RKO (cell line): ENCODE results near the gene DOCK9.

Experiments
- DNase-seq: peaks from one replicate; pipeline ENCODE4 v3.0.0-alpha.2; 2016; ENCODE audit warnings: low spot score

The DOCK9 gene

DNA sequence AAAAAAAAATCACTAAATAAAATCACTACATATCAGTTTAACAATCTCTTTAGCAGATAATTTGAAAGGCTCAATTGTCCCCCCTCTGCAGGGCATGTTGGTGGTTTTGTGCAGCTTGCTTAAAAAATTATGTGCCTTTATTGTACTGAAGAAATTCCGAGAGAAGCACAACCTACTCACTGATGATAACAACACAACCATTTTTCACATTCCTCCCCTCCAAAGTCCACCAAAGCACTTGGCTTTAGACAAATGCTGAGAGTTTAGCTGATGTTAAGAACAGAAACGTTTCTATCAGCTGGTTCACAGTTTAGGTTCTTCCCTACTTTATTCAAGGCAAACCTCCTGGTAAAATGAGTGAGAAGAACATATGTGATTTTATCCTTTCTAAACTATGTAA lies 923 bp downstream of the DOCK9 start:
- DNase-seq = no peak

DNA sequence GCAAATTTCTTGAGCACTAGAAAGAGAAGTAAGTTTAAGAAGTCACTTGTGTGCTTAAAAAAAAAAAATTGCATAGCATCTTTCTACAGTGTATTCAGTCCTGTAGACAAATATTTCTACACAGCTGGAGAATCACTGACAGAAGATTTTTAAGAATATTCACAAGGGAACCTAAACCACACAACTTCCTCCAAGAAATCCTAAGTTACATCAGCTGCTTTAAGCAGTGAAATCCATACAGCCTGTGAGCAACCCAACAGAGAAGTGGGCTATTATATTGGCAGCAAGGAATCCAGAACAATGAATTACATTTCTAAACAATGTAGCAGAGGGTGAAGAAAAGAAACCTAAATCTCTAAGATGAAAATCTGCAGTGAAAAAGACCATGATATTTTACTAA lies 1.5 kb downstream of the DOCK9 start:
- DNase-seq = no peak

DNA sequence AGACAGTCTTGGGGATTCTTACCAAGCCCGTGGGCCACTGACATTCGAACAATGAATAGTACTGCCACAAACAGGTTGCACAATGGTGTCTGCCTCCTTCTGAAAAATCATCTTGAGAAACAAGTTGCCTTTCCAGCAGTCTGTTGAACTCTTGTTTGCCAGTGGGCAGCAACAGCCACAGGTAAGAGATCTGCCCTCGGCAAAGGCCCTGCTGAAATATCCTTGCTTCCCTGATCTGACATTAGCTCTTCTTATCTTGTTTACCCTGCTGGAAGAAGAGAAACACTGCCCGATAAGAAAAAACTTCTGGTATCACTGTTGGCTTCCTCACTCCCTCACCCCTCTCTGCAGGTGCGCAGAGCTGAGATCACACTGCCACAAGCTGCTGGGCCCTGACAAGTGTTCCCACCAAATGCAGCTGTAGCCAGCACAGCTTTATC lies 2.0 kb downstream of the DOCK9 start:
- no peak for DNase-seq

DNA sequence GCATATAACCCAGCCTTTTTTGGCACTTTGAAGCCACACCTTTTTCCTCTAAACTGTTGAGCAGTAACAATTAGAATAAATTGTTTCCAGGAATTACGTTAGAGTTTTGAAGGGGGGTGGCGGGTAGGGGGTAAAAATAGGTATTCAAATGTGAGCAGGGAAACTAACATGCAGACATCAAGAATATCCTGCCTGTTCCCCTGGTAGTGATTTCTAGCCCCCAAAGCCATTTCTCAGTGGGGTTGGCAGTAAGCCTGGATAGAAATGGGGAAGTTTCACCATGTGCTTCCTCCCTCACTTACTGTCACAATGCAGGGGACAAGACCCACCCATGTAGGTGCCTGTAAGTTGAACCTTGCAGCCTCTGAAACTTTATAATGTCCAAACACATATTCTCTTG lies 3.8 kb downstream of the DOCK9 start:
- DNase-seq = no peak

DNA sequence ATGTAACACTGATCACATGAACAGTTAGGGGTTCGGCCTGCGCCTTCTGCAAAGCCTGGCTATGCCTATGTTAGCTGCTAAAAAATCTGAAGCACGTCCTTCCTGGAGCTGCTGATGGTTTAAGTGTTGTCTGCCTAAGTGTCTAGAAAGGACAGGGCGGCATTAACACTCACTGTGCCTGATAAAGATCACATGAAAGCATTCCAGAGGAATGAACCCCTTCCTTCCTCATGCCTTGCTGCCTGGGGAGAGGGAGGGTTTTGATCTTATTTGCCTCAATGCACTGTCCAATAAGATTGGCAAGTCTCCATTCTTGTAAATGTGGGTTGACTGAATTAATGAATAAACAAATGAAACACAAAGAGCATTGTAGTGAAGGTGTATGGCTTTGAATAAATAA lies 5.2 kb downstream of the DOCK9 start:
- no peak for DNase-seq

DNA sequence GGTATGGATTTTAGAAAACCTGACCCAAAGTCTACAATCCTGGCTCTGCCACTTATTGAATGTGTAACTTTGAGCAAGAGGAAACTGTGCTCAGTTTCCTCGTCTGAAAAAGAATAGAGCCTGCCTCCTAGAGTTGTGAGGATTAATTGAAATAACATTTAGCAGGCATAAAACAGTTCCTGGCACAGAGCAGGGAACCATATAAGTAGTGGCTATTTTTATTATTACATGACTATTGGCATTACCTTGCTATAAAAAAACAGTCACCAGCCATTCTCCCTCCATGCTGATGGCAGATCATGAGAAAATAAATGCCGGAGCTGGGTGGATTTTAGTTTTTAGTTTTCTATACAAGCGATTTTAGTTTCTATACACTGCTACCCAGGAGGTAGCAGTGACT lies 5.8 kb downstream of the DOCK9 start:
- no peak for DNase-seq

DNA sequence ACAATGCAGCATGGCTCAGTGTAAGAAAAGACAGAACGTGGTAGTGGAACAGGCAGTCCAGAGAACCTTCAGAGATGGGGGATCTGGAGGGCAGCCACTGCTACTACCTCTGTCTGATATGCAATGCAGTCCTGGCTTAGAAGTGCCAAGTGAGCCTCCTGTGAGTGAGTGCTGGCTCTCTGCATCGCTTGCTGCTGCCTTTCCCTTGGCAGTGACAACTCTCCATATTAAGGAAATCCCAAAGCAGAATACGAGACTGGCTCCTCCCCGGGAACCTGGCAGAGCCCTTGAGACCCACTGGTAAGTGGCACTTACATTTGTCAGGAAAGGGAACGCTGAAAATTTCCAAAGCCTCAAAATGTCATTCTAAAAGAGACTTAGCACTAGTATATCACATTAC lies 7.5 kb downstream of the DOCK9 start:
- no peak for DNase-seq

DNA sequence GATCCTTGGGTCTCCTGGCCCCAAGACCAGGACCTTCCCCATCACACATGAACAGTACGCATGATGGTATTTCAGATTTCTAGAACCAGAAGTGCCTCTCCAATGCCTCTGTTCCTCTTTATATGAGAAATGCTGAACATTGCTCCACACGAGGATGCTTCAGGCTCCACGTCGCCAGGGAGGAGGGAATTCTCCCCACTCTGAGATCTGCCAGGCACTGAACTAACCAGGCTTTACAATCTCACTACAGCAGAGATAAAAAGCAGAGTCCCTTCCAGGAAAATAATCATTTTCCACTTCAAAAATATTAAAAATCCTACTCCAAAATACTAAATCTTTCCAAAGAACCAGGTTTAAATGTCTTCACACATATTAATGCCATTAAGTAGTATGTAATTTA lies 10.4 kb downstream of the DOCK9 start:
- DNase-seq = no peak

DNA sequence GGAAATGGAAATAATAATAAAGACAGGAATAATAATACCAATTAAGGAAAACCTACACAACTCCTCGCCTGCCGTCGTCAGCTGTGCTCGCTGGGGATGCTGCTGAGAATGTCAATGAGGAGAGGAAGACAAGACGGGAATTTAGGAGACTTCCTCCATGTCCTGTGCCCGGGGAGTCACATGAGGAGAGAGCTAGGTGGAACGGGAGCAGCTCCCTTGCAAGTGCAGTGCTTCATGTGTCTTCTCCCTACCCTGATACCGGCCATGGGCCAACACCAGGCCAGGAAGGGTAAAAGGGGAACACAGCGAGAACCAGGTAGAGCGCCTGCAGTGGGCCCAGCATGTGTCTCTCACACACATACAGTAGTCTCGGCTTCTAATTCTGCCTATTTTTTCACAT lies 11.8 kb downstream of the DOCK9 start:
- no peak for DNase-seq

DNA sequence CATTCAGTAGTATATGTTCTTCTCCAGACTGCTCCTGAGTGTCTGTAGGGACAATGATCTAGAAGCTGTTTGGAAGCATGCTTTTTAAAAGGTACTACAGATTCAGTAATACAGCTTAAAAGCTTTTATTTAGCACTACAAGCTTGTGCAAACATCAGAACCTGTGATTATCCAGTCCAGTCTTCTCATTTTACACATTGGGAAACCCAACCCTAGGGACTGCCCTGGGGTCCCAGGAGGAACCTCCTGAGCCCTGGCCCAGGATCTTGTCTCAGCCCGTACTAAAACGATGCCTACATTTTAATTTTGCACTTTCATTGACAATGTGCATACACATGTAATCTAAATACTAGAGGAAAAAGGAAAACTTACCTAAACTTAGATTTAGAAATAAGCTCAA lies 12.5 kb downstream of the DOCK9 start:
- no peak for DNase-seq

DNA sequence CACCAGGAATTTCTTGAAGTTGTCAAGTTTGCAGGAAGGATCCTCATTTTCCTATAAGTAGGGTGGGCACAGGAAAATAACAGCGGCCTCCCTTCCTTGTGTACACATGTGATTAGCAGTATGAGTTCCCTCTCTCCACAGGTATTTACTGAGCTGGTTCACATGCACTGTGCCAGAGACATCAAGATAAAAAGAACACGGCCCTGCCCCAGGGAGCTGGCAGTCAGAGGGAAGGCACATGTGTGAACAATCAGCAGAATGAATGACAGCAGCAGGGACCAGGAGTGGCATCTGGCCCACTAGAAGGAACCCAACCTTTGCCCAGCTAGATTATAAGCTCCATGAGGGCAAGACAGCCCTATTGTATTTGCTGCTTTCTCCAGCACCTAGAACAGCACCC lies 13.9 kb downstream of the DOCK9 start:
- no peak for DNase-seq

DNA sequence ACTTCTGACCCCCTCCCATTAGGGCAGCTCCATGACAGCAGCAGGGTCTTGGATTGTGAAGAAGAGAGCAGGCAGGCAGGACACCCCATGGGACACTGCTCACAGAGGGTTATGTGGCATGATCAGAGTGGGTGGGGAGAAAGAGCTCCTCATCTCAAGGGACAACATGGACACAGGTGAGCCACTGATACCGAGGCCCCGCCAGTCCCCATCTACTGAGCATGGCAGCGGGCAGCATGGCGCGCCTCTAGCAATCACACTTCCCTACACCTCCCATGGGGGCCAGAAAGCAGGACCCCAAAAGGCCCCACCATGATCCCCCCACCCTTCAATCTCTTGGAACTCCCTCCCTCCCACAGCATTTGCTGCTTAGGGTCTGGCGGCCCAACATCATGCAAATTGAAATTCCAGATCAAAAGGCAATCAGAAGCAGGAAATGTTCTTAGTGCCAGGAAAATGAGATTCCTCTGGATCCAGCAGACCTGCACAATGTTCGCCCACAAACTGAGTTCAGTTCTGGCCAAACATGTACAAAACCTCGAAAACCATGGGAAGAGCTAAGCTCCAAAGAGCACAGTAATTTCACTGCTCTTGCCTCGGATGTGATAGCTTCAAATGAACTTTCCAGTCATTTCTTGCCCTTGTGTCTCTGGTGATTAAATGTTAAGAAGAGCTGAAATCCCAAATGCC lies 14.8 kb downstream of the DOCK9 start:
- DNase-seq = no peak

DNA sequence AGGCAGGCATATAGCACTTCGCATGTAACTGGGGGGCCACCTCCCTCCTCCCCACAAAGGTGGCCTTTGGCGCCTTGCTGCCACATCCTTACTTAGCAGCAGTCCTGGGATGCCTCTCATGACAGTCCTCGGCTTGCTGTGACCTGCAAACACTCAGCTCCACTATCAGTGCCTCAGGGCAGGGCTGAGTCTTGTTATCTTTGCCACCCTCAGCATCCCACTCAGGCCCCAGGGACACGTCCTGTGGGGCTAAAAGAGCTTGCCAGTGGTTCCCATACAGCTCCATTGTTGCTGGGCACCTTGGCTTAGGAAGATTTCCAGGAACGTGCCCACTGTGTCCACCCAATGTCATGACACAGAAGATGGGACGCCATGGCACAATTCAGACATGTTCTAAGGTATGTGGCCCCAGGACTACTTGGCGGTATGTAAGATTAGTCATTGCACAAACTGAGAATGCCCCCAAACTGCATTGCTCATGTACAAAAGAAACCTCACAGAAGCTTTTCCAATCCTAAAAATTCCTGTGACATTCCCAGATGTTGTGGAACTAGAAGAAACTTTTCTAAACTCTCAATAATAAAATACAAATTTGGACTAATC lies 16.3 kb downstream of the DOCK9 start:
- no peak for DNase-seq

DNA sequence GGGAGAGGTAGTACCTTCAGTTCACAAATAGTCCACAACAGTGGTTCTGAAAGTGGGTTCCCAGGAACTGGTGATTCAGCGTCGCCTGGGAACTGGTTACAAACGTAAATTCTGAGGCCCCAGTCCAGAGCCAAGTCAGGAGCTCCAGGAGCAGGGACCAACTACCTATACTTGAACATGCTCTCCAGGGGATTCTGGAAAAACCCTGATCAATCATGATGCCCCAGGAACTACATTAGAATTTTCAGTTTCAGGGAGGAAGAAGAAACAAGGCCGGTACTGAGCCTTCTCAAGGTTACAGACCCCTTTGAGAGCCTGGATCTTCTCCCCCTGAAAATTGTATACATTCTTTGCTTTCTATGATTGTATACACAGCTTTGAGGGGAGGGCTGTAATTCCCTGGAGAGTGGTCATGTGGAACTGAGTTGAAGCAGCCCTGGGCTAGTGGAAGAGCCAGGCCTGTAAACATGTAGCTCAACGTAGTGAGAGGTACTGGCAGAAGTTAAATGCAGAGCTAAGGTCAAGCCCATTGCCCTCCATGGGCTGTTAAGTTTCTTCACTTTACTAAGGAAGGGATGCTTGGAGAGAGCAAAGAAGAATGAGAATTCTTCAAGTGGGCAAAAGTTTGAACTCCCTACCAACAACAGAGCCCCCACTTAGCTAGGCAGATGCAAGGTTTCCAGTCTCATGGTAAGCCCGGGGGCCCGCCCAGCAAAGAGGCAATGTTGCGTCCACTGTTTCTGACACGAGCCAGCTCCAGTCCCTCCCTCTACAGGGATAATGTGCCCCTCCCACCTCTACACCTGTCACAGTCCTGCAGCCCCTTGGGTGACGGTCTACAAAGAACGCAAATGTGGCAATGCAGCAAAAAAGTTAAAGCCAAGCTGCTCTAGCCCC lies 17.0 kb downstream of the DOCK9 start:
- no peak for DNase-seq

DNA sequence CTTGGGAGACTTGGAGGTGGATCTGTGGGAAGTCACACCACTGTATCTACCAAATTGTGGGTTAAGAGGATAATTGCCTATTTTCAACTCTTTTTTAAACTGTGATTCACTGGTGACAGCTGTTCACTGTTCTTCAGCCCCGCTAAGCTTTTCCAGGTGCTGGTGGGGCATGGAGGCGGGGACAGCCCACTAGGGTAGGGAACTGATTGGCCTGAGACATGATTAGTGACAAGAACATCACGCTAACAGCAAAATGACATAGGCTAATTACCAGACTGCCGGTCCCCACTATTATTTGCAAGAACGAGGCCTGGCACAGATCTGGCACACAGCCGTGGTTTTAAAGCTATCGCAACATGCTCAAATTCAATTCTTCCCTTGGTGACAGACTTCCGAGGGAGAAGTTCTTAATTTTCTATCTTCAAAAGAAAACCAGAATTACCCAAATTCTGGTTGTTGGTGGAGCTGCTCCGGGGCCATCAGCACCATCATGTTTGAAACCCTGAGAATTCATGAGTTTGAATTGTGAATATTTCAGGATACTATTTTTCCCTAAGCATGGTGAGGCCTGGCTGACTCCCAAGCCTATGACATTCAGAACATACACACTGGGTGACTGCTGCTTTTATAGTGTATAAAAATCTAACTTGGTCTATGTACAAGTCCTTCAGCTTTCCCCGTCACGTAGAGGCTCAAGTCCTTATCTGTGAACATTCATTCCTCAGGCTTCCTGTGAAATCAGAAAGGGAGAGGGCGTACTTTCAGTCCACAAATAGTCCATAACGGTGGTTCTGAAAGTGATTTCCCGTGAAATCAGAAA lies 17.9 kb downstream of the DOCK9 start:
- no peak for DNase-seq

DNA sequence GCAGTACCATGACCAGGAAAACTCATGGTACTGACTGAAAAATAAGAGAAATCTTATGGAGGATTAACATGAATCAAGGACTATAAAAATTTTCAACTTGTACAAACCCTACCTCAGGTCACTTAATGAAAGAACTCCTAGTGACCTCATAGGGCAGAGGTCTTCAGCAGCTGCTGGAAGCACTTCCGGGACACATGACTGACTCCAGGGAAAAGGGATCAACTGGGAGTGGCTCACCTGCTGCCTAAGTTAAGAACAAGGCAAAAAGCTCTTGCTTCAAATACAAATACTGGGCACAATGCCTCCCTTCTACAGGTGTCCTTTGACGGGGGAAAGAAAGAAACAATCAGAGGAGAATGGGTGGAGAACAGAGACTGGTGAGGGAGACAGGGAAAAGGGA lies 18.6 kb downstream of the DOCK9 start:
- no peak for DNase-seq

DNA sequence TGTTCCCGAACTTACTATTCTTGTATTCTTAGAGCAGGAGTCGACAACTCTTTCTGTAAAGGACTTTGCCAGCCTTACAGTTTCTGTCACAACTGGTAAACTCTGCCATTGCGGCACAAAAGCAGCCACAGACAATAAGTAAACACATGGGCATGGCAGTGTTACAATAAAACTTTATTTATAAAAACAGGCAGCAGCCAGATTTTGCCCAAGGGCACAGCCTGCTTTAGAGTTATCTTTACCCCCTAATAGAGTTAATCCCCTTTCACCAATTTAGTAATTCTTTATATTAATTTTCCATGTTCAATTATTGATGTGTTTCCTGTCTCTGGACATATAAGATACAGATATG lies 19.4 kb downstream of the DOCK9 start:
- no peak for DNase-seq

DNA sequence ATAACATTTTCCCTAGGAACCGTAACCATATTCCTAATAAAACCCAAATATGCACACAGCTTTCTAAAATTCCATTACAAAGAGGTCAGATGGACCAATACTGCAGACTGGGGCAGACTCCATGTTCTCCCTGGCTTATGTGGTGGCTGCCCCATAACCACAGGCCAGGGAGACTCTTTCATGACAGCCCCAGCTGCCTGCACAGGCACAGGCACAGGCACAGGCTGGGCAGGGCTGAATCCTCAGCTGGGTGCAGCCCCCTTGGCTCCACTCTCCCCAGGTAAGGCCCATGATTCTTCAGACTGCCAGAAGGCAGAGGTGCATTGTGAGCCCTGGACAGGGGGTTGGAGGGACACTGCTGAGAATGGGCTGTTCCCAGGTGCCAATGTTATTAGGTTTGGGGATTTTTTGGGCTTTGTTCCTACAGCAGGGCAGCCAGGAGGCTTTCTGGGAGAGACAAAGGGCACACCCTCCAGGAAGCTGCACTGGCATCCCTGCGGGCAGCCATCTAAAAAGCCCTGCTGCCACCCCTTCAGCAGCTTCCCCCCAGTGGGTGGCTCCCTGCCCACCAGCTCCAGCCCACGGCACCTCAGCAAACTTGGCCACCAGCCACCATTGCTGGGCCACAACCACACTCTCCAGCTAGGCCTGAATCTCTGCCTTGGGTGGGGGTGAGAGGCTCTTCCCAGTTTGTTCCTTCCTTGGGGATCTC lies 20.0 kb downstream of the DOCK9 start:
- DNase-seq = no peak

DNA sequence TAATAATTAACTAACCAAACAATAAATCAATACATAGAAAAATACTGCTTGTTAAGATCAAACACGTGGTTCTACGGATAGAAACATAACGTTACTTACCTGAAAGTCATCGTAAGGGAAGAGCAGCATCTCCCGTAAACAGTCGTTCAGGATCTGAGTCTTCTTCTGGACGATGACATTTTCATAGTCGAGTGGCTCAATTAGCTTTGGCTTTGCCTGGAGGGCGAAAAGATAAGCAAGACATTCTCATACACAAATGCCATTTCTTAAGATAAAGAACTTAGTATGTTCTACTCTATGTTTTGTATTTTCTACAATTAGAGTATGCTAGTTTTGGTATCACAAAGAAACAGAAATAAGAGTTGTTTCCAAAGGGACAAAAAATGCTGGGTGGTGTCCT lies 22.5 kb downstream of the DOCK9 start:
- DNase-seq = no peak

DNA sequence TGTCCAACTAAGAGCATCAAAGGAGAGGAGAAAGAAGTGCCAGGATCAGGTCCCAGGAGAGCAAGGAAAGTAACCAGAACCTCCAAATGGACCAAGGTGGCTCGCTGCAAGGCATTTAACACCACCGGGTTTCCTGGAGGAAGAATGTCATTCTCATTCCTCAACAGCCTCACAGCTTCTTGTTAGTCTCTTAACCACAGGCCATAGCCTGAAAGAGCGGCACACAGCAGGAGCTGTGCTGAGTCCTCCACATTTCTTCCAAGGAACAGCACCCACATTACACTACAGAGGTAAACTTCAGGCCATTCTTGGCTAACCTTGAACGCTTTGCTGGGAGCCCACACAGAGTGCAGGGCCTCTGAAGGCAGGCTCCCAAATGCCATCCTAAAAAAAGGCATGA lies 23.6 kb downstream of the DOCK9 start:
- DNase-seq = no peak

DNA sequence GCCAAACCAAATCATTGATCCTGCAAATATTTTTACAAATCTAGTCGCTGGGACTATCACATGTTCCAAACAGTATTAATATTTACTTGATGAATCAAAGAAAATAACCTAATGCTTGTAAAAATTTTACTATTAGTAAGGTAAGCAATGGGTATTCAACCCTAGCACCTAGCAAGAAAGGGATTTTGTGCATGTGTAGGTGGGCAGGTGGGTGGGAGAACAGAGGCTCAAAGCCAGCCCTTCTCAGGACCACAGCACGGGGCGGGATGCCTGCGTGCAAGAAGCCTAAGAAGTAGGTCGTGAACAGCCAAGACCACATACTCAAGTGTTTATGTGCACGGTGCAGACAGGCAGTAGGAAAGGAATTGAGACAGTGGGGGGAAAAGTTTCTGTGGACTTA lies 26.6 kb downstream of the DOCK9 start:
- DNase-seq = no peak

DNA sequence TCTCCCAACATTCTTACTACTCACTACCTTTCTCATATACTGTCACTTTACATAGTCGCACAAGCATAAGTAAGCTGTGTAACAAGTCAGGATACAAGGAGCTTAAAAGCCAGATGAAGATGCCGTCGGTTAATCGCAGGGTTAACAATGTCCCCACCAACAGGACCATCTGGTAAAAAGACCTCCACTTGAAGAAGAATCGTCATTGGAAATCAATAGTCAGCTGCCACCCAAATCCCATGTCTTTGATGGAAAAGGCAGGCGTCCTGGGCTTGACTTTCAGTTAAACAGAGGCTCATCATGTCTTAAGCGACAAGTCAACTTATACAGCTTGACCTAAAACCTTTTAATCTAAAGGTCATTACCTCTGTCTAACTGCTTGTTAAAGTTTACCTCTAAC lies 27.2 kb downstream of the DOCK9 start:
- no peak for DNase-seq
